Progenitor cell of endocrine pancreas (in vitro differentiated cells): Measurements from ENCODE around the gene PAX7. TPM values are rescaled to one million over a fixed set of nuclear protein-coding genes. Genes with fewer than 3 reads are reported as not detected.

Experiments used
- DNase-seq: peaks from one replicate; pipeline ENCODE4 v3.0.0; 2021; ENCODE audit warnings: low spot score; ENCODE audit not compliant: unreplicated experiment
- H3K27ac Mint-ChIP-seq: 2 replicates; pipeline ENCODE4 v1.8.0; 2021; ENCODE audit warnings: mild to moderate bottlenecking, moderate library complexity, mixed read lengths
- H3K27me3 Mint-ChIP-seq: 2 replicates; pipeline ENCODE4 v1.8.0; 2021; ENCODE audit warnings: mixed read lengths
- H3K36me3 Mint-ChIP-seq: 2 replicates; pipeline ENCODE4 v1.8.0; 2022; ENCODE audit warnings: mixed read lengths; ENCODE audit not compliant: insufficient read depth
- H3K4me1 Mint-ChIP-seq: 2 replicates; pipeline ENCODE4 v1.8.0; 2021; ENCODE audit warnings: low read depth, mixed read lengths
- H3K4me3 Mint-ChIP-seq: 2 replicates; pipeline ENCODE4 v1.8.0; 2021; ENCODE audit warnings: low read depth, mild to moderate bottlenecking, moderate library complexity, mixed read lengths
- H3K9me3 Mint-ChIP-seq: 2 replicates; pipeline ENCODE4 v1.8.0; 2021; ENCODE audit warnings: low read depth, mixed read lengths
- CTCF ChIP-seq: fragments of 200-600 bp; sonication (generic); IDR thresholded peaks from one replicate; pipeline ENCODE4 v1.5.0; 2021; ENCODE audit warnings: antibody characterized with exemption, mild to moderate bottlenecking; ENCODE audit not compliant: unreplicated experiment
- total RNA-seq: library from RNA; stranded (reverse); gene quantifications from 2 replicates; pipeline ENCODE4 v1.2.1, GENCODE V29; 2021

The PAX7 gene
- total RNA-seq, 1 donor from 2014 or later, result not detected

DNA sequence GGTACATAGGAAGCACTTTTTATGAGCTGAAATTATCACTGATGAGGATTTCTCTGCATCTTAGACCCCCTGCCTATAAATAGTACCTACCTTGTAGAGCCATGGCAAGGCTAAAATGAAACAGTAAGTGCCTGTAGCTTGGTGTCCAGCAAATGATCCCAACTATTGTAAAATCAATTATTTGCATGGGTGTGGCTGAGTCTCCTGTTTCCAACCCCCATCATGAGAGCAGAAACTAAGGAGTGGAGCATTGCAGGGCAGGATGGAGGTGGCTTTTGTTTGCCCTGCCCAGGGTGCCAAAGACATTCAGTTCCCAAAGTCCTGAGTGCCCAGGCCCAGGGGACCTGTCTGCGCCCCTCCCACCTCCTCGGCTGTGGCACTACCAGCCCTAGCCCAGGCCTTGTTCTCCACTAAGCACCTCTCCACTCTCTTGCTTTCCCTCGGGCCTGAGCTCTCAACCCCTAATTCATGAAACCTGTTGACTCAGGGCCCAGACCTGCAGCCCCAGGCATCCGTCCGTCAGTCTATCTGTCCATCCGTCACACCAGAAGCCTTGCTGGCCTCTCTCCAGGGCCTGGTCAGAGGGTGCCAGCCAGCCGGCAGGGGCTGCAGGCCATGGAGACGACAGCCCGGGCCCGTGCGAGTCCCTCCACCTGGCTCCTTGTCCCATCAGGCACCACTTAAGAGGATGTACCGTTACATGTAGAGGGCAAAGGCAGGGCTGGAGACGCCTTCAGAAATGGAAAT lies 39.6 kb downstream of the PAX7 start:
- no peaks in the 10 kb centered on the region for H3K36me3 Mint-ChIP-seq
- H3K4me3 Mint-ChIP-seq, result no peak overlapping the region
- H3K4me1 Mint-ChIP-seq, result no peaks in the 10 kb centered on the region
- no peak for TF ChIP-seq CTCF
- no peak for DNase-seq
- no peak overlapping the region for H3K27ac Mint-ChIP-seq
- H3K27me3 Mint-ChIP-seq, result peaks cover 83% of the 10 kb centered on the region
- H3K9me3 Mint-ChIP-seq, result no peaks in the 10 kb centered on the region

- peaks cover 84% of the 10 kb centered on the region for H3K27me3 Mint-ChIP-seq
- DNase-seq, result no peak
- no peak for TF ChIP-seq CTCF
- no peak overlapping the region for H3K27ac Mint-ChIP-seq
- no peak overlapping the region for H3K4me3 Mint-ChIP-seq
- H3K4me1 Mint-ChIP-seq, result no peaks in the 10 kb centered on the region
- no peaks in the 10 kb centered on the region for H3K9me3 Mint-ChIP-seq
- H3K36me3 Mint-ChIP-seq, result no peaks in the 10 kb centered on the region
Observed at GRCh38 chr1:18670868-18671225, 40.2 kb downstream of the PAX7 start.

DNA sequence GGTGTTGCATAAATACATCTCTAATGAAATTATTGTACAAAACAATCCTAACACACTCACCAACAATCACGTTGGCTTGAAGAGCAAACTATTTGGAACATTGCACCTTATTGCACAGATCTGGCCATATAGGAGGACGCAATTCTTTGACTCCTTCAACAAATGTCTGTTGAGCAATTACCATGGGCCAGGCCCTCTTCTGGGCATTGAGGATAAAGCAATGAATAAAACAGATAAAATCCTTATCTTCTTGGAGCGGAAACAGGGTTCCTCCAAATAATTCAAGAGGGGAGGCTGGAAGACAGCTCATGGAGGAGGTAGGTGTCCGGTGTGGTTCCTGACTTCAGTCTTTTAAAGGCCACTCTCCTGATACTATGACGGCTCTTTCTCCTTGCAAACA lies 43.3 kb downstream of the PAX7 start:
- H3K27me3 Mint-ChIP-seq, result peaks cover 86% of the 10 kb centered on the region
- no peak overlapping the region for H3K4me3 Mint-ChIP-seq
- H3K4me1 Mint-ChIP-seq, result no peaks in the 10 kb centered on the region
- no peaks in the 10 kb centered on the region for H3K9me3 Mint-ChIP-seq
- no peak for DNase-seq
- no peak overlapping the region for H3K27ac Mint-ChIP-seq
- H3K36me3 Mint-ChIP-seq, result no peaks in the 10 kb centered on the region
- TF ChIP-seq CTCF, result no peak

DNA sequence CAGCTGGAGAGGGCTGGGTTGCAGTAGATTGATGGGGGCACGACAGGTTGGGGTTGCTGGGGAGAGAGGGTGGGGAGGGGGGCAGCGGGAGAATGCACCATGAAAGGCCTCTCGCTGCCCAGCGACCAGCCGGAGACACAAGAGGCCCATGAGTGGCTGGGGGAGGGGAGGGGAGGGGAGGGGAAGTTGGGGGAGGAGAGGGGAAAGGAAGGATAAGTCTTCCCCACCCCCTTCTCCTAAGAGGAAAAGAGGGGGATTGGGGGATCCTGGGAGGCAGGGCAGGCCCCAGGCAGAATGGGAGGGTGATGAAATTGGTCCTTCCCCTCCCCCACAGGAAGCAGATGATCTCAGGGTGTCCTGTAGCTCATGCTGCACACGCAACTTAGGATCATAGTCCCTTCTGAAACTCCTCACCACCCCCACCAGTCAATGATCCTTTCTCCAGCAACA lies 45.7 kb downstream of the PAX7 start:
- no peak for TF ChIP-seq CTCF
- Mint-ChIP-seq H3K4me3 (no peak overlapping the region), H3K4me1 (no peaks in the 10 kb centered on the region), H3K27me3 (peaks cover 85% of the 10 kb centered on the region), H3K27ac (no peak overlapping the region), H3K36me3 (no peaks in the 10 kb centered on the region), H3K9me3 (no peaks in the 10 kb centered on the region)
- no peak for DNase-seq

- Mint-ChIP-seq H3K36me3 (no peaks in the 10 kb centered on the region), H3K9me3 (no peaks in the 10 kb centered on the region), H3K4me3 (no peak overlapping the region), H3K27me3 (peaks cover 77% of the 10 kb centered on the region), H3K4me1 (no peaks in the 10 kb centered on the region), H3K27ac (no peak overlapping the region)
- peak; percentile 72 for TF ChIP-seq CTCF
- no peak for DNase-seq
Observed at GRCh38 chr1:18681423-18681835, 50.8 kb downstream of the PAX7 start.
